KBM-7 (cell line): ENCODE results near the gene TMPRSS15.

ENCODE experiments used
- DNase-seq: peaks from one replicate; pipeline ENCODE4 v3.0.0-alpha.2; 2015
- in situ Hi-C: fragments of 300-500 bp; cut with MboI; formaldehyde crosslinking; loops from 2 replicates; pipeline ENCODE4 v1.14.3; 2020; ENCODE audit warnings: low sequenced_read_pairs, low pct_unique_long_range_greater_than_20kb, mixed read lengths

The TMPRSS15 gene

DNA sequence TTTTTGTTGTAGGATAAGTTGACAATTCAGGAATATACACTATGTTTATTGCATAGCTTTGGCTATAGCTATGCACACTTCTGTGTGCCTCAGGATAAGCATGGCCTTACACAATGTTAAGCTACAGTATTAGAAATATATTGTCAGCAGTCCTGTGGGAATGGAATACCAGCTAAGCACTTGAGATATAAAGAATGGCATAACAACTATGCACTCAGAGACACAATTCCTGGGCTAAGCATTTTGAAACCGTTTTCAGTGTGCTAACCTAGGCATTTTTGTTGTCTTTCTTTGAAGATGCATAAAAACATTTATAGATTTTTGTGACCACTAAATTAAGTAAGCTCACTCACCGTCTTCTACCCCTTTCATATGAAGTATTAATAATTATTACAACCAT is 46.8 kb downstream of the TMPRSS15 start:
- no peak for DNase-seq
- in situ Hi-C loops, result no loop called here

DNA sequence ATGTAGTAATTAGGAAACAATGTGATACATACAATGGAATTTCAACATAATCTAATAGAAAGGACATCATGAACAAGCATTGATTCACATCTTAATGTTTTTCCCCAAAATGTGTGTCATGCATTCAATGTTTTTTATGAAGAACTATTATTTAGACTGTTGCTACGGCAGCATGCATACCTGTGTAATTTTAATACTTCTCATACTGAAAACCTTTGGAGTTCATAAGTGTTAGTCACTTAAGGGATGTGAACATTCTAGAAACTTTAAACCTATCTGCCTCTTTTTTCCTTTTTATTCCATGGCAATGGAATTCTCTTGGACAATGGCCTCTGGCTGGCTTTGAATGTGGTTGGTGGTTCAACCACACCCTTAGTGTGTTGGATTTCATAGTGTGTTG is 48.6 kb downstream of the TMPRSS15 start:
- DNase-seq, result no peak
- in situ Hi-C loops, result no loop called here

DNA sequence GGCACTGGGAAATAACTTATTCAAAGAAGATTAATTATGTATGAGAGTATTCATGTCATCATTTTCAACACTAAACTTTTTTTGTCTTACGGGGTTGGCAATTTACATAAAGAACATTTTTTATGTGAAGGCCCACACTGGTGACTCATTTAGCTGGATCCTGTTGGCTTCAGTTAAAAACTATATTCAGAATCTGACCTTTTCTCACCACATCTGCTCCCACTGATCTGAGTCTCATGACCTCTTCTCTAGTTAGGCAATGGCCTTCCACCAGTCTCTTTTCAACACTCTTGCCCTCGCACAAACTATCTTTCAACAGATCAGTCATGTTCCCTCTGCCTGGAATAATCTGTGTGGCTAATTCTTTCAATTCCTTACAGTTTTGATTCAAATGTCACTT is 53.4 kb downstream of the TMPRSS15 start:
- DNase-seq, result no peak
- in situ Hi-C loops, result no loop called here

DNA sequence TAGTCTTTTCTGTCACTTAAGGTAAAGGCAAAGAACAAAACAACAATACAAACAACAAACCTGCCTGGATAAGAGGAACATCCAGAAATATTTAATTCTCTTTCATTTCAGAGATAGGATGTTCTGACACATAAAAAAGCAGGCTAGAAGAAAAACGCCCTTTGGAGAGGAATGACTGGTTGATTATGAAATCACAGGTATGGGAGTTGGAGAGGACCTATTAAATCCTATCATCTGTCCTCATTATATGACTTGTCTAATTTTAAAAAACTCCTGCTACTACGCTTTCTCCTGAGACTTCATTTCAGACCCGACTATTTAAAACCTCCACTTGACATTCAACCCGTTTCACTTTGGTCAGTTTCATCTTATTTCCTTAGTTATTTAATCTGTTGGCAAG is 54.1 kb downstream of the TMPRSS15 start:
- in situ Hi-C loops, result no loop called here
- no peak for DNase-seq

DNA sequence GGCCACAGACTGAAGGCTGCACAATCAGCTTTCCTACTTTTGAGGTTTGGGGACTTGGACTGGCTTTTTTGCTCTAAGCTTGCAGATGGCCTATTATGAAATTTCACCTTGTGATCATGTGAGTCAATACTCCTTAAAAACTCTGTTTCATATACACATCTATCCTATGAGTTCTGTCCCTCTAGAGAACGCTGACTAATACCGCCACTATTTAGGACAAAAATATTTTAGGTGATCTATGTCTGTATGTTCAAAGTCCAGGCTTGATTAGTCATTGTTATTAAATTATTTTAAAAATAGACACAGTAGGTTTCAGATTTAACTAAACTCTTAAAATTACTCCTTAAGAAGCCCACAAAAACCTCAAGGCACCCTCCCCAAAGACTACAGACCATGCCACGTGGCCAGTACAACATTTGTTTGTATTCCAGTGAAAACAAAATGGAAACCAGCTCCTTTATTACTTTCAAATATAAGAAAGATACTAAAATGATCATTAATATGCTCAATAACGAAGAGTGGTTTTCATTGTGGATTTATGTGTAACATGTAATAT is 63.1 kb downstream of the TMPRSS15 start:
- in situ Hi-C loops, result no loop called here
- no peak for DNase-seq

DNA sequence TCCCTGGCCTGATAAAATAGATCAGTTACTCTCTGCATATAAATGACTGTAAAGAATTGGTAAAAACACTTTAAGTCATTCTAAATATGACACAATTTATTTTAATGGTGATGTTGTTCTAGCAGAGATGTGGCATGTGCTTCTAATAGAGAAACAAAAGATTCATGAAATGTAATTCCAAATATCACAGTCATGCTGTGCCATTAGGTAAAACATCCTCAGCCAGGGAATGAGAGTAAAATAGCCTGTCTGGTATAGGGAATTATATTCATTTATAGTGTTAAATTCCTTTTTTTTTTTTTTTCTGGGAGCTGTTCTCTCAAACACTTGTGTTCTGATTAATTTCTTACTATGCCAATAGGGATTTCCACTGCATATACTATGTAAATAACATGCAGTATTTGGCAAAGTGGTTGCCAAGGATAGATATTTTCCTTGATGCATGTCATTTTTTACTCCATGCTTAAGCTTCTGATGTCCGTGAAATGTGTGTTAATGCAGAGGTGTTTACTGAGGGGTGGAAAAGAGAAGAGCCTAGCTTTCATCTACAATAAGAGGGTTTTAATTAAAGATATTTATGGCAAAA is 67.8 kb downstream of the TMPRSS15 start:
- no peak for DNase-seq
- in situ Hi-C loops, result no loop called here

DNA sequence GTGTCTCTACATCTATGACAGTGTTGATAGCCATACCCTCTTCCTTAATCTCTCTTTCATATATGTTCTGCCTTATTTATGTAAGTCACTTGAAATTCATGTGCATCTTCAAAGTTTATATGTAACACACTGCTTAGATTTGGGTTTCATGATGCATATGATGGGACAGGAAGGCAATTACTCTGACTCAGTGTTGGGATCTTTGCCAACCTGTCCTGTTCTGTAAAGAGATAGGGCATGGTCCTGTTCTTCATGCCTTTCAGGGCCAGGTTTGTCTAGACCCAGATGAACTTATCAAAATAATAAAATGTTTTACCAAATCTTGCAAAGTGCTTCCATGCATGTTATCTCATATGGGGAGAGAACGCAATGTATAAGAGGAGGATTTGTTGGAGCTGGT is 69.5 kb downstream of the TMPRSS15 start:
- DNase-seq, result no peak
- in situ Hi-C loops, result no loop called here

DNA sequence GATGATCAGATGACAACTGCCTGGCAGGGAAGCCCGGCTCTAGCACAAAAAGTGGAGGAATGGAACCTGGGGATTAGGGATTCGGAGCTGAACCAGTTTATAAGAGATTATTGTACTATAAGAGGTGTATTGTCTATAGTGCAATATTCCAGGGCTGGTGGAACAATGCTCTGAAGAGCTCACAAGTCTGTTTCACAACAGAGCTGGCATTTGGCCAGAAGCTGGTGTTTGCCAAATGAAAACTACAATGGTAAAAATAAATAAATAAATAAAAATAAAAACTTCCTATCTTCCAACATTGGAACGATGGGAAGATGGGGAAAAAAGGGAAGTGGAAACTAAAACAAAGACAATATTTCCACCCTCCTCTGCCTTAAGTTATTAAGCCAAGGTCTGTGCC is 85.4 kb downstream of the TMPRSS15 start:
- no peak for DNase-seq
- in situ Hi-C loops, result no loop called here

DNA sequence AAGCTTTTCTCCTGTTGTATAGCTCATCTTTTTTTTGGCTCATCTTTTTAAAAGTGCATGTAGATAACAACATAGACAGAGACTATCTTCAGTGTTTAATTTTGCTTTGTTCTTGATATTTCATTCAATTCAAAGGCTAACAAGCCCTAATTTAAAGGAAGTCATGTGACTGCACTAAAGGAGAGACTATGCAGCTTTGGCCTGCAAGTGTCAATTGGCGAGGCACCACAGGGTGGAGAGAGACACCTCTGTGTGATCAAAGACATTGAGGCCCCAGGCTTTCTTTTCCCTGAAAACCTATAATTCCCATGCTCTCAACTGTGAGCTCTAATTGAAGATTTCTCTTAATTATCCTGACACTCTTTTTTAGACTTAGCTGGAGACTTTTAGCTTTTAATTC is 105.4 kb downstream of the TMPRSS15 start:
- no peak for DNase-seq
- in situ Hi-C loops, result no loop called here

DNA sequence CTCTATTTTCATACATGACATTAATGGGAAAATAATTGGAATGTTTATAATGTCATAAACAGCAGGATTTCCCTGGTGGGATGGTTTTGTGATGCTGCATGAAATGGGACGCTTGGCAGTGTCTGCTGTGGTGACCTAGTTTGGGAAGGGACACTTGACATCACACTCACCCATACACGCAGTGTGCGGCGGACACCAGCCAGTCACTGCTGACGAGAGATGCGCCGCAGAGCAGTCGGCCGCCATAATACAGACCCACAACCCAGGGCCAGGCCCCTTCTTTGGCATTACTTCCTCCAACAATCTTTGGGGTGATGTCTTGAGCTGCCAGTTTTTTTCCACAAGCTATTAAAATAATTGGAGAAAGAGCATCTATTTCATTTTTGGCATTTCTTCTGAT is 109.5 kb downstream of the TMPRSS15 start:
- no peak for DNase-seq
- in situ Hi-C loops, result no loop called here

DNA sequence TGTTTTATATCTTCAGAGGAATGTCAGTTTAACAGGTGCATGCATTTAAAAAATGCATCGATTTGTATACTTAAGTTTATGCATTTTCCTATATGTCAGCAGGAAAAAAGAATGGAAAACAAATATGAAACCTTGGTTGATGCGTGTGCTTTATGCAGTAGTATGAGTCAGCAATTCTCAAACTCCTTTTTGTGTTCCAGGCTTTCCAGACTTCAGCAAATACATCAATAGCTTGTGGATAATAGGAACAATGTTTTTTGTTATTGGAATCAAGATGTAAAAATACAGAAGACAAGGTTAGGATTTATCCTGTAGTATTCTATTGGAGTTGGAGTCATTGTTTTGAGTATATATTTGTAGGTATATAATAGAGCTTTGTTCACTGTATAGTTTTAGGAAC is 113.7 kb downstream of the TMPRSS15 start:
- in situ Hi-C loops, result no loop called here
- DNase-seq, result no peak

DNA sequence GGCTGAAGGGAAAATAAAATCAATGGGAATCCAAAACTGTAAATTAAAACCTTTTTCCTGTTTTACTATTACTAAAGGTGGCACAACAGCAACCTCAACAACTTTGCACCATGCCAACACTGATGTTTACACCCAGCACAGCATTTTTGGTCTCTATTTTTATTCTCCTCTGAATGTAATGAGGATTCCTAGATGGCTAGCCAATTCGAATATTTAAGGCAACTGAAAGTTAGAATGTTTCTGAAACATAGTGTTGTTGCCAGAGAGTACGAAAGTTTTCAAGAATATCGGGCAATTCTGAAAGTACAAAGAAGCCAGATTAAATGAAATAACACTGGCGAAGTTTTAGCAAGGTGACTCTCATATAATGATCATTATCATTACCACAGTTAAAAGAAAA is 118.2 kb downstream of the TMPRSS15 start:
- DNase-seq, result no peak
- in situ Hi-C loops, result no loop called here

DNA sequence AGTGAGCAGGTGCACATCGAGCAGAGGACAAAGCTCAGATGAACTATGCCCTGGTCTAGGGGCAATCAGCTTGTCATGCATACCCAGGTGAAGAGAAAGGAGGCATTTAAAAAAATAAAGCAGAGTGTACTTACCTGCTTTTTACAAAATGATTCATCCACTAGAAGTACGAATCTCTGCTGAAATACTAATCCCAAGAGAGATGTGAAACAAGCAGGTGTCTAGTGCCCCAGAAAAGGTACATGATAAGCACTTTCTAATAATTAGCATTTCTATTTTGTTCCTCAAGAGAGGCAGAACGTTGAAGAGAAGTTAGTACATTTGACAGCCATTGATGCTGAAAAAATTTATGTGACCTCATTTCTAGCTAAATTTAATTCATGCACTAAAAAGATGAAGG is 127.8 kb downstream of the TMPRSS15 start:
- no peak for DNase-seq

DNA sequence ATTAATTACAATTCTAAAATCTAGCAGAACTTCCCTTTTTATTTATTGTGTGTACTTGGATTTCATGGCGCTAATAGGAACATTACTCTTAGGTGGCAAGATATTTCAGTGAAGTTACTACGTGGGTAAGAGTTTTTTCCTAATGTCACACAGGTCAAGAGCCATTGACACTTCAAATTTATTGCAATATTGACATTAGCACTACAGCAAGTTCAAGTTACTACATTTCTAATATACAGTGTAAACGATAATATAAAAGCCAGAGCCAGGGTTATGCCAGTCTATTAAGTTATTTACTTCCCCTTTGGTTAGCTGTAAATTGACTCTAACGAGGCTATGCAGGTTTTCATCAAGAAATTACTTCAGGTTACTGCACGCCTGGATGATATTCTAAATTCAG is 129.2 kb downstream of the TMPRSS15 start:
- in situ Hi-C loops, result no loop called here
- DNase-seq, result no peak

More for the DNA sequence above, 127.8 kb downstream of the TMPRSS15 start:
- in situ Hi-C loops, result no loop called here

DNA sequence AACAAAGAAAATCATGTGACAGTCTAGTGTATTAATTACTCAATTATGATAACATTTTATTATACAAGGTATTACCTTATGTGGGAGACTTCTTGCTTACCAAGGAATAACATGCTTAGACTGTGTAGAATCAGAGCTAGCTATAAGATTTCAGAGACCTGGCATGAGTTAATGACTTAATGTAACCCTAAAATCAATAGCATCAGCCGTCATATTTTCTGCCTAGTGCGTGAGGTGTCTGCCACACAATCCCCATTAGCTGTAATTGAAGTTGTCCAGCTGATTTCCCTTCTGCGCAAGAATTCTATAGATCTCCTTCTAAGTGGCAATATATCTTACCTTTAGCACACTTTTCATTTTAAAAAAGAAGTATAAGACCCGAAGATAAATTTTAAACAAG is 130.2 kb downstream of the TMPRSS15 start:
- in situ Hi-C loops, result no loop called here

DNA sequence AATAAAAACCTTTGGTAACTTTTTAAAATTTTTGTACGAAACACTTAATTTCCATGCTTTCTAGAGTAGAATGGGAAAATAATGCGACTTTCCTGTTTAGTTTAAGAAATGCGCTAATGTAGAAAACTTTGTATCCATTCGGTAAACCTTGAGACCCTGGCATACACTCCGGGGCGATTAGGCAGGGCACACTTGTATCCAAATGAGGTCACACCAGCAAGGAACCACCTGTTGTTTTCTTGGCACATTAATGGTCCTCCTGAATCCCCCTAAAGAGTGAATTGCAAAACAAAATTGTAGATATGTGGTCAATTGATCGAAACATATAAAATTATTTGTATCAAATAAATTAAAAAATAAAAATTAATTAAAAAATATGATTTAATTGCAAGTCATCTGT is 133.7 kb downstream of the TMPRSS15 start:
- in situ Hi-C loops, result no loop called here
- DNase-seq, result no peak

More for the DNA sequence above, 130.2 kb downstream of the TMPRSS15 start:
- DNase-seq, result no peak

DNA sequence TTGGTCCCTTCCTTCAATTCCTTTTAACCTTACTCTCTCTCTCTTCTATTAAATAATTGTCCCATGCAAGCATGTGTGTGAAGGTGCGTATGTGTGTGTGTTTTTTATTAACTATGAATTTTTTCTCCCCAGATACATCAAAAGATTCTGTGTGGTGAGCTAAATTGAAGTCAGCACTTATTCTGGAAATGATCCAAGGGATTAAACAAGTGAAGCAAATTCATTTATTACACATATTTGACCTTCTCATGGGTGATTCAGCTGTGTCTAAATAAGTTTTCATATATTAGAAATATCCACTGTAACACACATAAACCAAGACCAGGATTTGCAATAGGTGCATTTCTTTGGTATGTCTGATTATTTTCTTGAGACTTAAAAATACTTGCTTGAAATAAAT is 134.7 kb downstream of the TMPRSS15 start:
- in situ Hi-C loops, result no loop called here

DNA sequence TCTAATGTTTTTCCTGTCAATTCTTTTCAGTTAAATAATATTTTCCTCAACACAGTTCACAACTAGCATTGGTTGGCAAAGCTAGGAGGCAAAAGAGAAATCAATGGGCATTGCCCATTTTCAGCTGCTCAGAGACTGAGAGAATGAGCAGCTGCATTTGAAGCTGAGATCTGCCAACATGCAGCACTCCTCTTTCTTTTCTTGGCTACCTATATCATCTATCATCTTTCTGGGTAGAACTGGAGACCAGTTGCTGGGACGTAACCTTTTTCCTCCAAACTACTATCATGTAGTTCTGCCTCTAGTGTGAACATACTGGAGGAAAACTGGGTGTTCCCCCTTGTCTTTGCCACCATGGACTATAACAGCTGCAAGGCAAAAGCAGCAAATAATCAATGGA is 136.1 kb downstream of the TMPRSS15 start:
- no peak for DNase-seq
- in situ Hi-C loops, result no loop called here

More for the DNA sequence above, 134.7 kb downstream of the TMPRSS15 start:
- DNase-seq, result no peak

DNA sequence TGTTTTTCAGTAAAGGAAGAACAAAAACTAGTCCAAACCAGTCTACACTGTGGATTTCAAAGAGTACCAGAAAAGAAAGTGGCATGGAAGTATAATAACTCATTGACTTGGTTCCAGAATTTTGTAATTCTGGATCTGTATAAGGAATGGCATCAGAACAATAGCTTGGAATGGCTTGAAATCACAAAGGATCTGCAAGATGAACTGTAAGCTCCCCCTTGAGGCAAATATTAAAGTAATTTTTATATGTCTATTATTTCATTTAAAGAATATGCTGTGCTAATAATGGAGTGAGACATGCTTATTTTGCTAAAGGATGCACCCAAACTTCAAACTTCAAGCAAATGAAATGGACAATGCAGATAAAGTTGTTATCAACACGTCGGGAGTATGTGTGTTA is 137.6 kb downstream of the TMPRSS15 start:
- no peak for DNase-seq
- in situ Hi-C loops, result no loop called here

DNA sequence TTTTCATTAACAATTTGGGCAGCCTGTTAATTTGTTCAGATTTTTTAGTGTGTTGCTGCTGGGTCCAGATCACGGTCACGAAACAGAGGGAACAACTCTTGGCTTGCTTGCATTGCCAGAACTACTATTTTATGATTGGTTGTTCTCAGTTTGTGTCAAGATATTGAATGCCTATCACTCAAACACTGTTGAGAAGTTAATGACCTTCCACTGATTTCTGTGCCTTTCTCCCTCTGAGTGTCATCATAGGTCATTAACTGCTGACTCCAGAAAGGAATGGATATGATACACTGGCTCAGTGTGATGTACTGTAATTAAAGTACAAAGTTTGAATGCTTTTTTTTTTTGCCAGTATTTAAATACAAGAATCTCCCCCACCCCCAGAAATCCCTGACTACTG is 149.8 kb downstream of the TMPRSS15 start:
- in situ Hi-C loops, result no loop called here
- no peak for DNase-seq

DNA sequence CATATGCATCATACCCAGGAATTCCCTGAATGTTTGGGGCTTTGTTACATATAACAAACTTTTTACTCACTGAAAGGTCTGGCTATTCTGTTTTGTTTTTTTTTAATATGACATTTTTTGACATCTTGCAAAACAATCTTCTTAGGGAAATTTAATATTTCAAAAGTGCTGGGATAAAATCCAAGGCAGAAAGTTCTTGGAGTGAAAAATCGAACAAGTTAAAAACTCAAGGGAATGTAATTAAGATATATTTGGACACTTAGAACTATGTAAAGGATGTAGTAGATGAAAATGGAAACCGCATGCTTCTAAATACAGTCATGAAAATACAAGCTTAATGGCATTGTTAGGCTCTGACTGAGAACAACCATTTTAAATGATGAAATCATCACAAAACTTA is 150.4 kb downstream of the TMPRSS15 start:
- in situ Hi-C loops, result no loop called here
- no peak for DNase-seq
